Activated T-helper 9 cell treated with anti-CD3 and anti-CD28 coated beads, Interleukin-2, amount 50 U/mL, for 16 hours (primary cell): ENCODE measurements around the gene CEP104.
A peak's percentile ranks its signal among the peaks of the same experiment; 100 is the strongest.

ENCODE experiments used
- DNase-seq: peaks from one replicate; pipeline ENCODE4 v3.0.0-alpha.2; 2020; ENCODE audit warnings: low read depth

CEP104 gene

DNA sequence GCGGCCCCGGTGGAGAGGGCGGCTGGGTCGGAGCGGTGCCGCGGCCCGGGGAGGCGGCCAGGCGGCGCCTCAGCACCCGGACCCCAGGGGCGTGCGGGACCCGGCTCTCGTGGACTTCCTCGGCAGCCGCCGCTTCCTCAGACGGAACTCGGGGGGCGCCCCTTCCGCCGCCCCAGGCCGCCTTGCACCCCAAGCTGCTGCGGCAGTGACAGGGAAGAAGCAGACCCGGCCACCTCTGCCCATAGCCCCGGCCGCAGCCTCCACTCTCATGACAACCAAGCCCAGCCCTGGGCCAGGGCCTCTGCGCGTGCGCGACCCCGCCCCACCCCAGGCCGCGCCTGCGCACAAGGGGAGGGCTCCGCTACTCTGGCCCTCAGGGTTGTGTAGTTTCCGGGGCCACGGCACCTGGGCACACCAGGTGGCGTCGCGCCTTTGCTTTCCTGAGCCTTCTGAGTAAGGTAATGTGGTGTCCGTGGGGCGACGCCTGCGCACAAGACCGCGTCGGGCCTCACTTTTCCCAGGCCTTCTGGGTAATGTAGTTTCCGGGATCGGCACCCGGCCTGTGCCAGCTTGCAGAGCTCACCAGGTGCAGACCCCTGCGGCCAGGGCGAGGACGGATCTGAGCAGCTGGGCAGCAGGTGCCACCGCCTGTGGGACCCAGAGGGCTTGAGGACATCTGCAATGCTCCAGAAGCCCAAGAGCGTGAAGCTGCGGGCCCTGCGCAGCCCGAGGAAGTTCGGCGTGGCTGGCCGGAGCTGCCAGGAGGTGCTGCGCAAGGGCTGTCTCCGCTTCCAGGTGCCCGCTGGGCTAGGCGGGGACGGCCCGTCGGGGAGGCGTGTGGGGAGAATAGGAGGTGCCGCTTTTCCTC is at the start of gene CEP104, which contains the start of gene DFFB:
CEP104 (minus strand) TSS at position 289 of the 868 bp plus-strand sequence. CDS start 4,804 bp downstream, outside the sequence.
DFFB (plus strand) TSS at position 554 of the 868 bp plus-strand sequence; CDS start at position 682, 128 bp downstream.
- peak; percentile 96 for DNase-seq

DNA sequence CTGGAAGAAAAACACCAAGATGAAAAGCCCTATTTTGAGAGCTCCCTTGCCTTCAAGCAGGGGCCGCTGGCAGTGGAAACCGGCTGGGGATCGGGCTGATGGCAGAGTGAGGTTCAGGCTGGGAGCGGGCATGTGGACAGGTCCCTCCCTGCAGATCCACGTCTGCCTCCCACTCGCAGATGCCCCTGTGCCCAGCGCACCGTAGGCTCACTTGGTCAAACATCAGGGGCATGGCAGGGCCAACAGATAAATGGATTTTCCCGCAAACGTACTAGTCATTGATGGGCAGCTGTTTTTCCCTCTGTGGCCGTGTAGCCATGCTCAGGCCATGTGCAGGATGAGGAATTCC is 49.6 kb upstream of the CEP104 start:
- DNase-seq, result no peak

- DNase-seq, result no peak
These were observed 49.1 kb upstream of the CEP104 start for GRCh38 chr1:3905953-3906671.

- DNase-seq, result no peak
These were observed 48.4 kb upstream of the CEP104 start for GRCh38 chr1:3905266-3905952.

DNA sequence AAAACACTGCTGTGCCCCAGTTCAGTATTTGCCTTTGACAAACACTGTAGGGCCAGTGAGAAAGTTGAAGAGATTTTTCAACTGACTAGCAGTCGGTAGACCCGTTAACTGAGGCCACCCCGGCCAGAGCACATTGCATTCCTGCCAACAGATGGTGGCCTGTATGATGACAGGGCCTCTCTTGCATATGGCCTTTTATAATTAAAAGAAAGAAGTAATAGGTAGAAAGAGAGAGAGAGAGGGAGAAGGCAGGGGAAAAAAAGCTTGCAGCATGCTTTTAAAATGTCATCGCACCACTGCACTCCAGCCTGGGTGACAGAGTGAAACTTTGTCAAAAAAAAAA is 47.8 kb upstream of the CEP104 start:
- no peak for DNase-seq

GRCh38 chr1:3904006-3904842 is 47.2 kb upstream of the CEP104 start:
- DNase-seq, result no peak

DNA sequence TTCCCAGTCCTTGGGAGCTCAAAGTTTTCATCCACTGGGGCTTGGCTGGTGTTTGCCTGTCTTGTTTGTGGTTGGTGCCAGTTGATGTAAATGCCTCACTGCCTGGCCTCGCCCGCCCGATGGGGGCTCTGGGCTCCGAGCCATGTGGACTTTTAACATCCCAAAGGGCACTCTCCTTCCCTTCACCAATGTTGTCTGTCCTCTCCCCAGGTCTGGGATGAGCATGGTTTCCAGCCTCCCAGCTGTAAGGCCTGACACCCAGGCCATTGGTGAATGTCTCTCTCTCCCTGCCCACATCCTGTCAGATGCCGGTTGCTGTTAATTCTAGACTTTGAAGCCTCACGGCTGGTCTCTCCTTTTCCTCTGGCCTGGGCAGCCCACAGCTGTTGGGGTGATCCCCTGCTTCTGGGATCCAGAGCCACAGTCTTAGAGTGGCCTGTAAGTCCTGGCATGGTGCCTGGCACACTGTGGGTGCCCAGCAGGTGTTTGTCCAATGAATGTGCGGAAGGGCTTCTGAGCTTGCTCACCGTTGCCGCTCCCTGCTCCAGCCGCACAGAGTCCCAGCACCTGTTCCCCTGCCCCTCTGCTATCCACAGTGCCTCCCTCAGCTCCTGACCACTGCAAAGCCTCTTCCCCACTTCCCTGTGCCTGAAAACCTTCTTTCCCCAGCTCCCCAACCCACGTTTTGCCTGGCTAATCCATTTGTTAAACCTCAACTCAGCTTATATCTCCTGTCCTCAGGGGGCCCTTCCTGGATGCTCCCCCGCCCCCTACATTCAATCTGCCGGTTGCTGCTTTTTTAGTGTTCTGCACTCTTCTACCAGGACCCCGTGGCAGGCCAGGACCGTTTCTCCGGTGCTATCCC is 46.4 kb upstream of the CEP104 start:
- no peak for DNase-seq

DNA sequence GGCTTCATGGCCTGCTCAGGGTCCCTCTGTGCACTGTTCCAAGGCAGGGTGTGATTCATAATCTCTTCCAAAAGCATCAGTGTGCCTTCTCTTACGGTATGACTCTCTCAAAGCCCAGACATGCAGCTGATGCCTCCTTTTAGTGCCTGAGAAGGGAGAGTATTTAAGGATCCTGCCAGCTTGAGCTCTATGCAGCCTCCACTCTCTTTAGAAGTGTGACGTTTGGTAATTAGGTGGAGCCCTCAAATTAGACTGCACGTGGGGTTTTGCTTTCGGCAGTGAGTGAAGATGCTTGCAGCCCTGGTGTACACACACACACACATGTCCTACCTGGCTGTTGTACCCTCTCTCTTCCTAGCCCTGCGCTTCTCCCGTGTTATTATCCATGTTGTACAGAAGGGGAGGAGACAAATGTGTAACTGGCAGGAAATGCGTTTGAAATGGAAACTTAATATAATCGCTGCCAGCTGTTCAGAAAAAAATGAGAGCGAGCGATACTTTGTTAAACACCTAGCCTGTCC is 45.6 kb upstream of the CEP104 start:
- no peak for DNase-seq

DNA sequence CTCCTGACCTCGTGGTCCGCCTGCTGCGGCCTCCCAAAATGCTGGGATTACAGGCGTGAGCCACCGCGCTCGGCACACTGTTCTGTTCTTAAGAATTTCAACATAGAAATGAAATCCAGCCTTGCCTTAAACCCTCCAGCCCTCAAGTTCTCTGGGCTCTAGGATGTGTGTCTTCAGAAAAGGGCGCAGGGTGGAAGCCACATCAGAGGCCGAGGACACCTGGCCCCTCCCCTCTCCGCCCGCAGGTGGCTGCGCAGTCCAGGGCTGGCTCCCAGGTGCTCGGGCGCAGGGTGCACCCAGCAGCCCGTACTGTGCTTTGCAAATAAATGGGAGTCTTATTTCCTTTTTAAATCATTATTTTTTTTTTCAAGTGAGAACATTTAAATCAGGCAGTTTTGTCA is 45.1 kb upstream of the CEP104 start:
- DNase-seq, result no peak

DNA sequence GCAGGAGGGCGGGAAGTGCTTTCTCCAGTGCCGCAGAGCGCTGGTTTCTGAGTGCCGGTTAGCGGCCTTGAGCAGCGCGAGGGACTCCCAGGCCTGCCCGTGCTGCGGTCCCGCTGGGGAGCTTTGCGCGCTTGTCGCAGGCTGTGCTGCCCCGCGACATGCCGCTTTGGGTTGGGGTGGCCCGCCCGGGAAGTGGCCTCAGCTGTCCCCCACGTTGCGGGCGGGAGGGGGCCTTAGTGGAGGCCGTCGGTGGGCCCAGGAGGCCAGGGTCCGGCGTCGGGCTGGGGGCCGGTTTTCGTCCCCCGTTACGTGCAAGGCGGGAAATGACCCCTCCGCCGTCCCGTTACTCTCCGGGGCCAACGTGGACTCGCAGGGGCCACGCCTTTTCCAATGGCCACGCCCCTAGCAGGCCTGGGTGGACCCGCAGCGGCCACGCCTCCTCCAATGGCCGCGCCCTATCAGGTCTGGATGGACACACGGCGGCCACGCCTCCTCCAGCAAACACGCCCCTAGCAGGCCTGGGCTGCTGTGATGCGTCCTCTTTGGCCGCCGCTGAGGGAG is 44.0 kb upstream of the CEP104 start:
- DNase-seq, result peak; percentile 79

GRCh38 chr1:3900150-3900968 is 43.3 kb upstream of the CEP104 start, which contains the start of gene C1orf174:
Gene C1orf174, minus strand, starts transcription at chr1:3900272. Its CDS starts 86 bp downstream, at chr1:3900186.
- DNase-seq, result peak; percentile 90

- no peak for DNase-seq
These were observed 42.7 kb upstream of the CEP104 start for GRCh38 chr1:3899754-3900149.

- DNase-seq, result no peak
These were observed 42.2 kb upstream of the CEP104 start for GRCh38 chr1:3898994-3899753.

DNA sequence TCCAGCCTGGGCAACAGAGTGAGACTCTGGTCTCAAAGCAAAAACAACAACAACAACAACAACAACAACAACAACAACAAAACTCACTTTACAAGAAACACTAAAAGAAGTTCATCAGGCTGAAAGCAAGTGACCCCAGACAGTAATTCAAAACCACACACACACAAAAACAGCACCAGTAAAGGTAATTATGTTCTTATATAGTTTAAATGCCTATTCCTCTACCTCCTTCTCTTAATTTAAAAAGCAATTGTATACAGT is 41.4 kb upstream of the CEP104 start:
- no peak for DNase-seq

DNA sequence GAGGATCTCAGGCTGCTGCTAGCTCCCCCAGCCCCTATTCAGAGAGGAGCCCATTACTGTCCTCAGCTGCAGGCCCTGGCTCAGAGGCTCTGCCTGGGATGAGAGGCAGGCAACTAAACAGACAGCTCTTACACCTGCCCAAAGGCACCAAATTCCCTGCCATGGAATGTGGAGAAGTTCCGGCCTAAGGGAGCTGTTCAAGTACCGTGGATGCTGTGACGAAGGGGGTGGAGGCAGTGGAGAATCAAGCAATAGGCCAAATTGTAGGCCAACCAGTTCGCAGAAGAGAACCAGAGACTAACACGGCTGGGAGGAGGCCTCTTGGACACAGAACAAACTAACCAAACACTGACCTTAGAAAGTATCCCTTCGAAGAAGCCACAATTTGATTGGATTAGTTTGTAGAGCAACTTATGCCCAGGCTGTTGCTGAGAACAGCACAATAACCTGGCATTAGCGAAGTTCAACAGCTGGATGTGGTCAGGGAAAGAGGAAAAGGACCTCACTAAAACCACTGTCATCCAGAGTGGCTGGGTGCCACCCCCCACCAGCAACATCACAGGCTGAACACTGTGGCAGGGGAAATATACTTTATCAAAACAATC is 39.5 kb upstream of the CEP104 start:
- no peak for DNase-seq

- DNase-seq, result no peak
These were observed 38.9 kb upstream of the CEP104 start for GRCh38 chr1:3895951-3896325.

DNA sequence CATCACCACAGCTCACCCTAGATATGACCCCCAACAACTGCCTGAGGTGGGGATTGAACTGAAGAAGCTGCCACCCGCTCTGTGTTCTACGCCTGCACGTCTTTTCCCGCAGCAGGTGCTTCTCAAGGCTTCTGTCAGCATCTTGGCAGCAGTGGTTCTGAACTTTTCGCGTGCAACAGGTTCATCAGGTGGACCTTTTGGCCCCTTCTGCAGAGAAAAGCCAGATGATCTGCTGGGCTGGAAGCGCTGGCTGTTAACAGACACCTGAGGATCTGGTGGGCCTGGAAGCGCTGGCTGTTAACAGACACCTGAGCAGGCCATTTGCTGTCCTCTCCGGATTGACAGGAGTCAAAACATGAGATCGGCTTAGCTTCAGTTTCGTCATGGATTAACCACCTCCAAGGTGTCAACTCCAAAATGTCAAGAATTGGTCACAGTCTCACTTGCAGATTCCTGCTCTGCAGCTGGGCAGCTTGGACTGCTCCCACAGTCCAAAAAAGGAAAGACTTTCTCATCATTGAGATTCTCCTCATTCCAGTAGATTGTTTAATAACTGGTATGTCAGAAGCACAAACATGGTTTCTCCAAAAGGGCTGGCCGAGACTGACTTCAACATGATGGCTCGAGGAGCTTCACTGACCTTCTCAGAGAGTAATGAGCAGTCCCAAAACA is 38.4 kb upstream of the CEP104 start:
- DNase-seq, result no peak
